Stimulated activated naive CD4-positive, alpha-beta T cell (primary cell): ENCODE data around the gene CYTH4.
"Not testable (repeated sequence)": the region's sequence is repeated elsewhere in the genome, so short reads cannot be mapped to it uniquely, and the experiment has no call there.

Experiments used
- DNase-seq, 6 experiments: peaks; one replicate each; lab custom pipeline; 2025; lab: John Stamatoyannopoulos, UW

CYTH4 gene

GRCh38 chr22:37248251-37248650 lies 34.1 kb upstream of the CYTH4 start:
- DNase-seq: no peak

DNA sequence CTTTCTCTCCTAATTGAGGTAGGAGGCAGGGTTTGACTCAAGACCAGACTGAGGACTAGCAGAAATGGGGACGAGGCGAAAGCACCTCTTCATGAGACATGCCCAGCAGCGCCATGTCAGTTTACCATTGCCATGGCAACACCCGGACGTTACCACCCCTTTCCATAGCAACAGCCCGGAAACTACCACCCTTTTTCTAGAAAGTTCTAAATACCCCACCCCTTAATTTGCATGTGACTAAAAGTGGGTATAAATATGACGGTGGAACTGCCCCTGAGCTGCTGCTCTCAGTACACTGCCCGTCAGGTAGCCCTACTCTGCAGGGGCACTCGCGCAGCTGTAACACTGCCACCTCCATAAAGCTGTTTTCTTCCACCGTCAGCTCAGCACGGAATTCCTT lies 32.3 kb upstream of the CYTH4 start:
- DNase-seq: no peak

- not testable (repeated sequence) for DNase-seq
Observed at GRCh38 chr22:37251836-37252235, 30.5 kb upstream of the CYTH4 start.

GRCh38 chr22:37253126-37253660 lies 29.1 kb upstream of the CYTH4 start:
- no peak for DNase-seq

DNA sequence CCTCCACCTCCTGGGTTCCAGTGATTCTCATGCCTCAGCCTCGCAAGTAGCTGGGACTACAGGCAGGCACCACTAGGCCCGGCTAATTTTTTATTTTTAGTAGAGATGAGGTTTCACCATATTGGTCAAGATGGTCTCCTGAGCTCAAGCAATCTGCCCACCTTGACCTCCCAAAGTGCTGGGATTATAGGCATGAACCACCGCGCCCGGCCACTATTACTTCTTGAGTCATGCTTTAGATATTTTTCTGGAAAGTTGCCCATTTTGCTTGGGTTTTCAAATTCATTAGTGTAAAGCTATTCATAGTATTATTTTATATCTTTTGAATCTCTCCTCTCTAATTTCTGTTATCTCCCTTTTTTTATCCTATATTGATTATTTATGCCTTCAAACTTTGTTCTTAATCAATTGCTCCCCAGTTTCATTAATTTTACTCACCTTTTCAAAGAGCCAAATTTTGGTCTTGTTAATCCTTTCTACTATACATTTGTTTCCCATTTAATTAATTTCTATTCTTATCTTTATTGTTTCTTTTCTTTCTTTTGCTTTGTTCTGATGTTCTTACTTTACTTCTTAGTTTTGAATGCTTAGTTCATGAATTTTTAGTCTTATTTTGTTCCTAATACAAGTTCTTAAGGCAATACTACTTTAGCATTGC lies 28.0 kb upstream of the CYTH4 start:
- DNase-seq: no peak

GRCh38 chr22:37254867-37255233 lies 27.5 kb upstream of the CYTH4 start:
- no peak for DNase-seq

GRCh38 chr22:37255558-37256006 lies 26.7 kb upstream of the CYTH4 start:
- no peak for DNase-seq

- DNase-seq: no peak
Observed at GRCh38 chr22:37256075-37256726, 26.1 kb upstream of the CYTH4 start.

DNA sequence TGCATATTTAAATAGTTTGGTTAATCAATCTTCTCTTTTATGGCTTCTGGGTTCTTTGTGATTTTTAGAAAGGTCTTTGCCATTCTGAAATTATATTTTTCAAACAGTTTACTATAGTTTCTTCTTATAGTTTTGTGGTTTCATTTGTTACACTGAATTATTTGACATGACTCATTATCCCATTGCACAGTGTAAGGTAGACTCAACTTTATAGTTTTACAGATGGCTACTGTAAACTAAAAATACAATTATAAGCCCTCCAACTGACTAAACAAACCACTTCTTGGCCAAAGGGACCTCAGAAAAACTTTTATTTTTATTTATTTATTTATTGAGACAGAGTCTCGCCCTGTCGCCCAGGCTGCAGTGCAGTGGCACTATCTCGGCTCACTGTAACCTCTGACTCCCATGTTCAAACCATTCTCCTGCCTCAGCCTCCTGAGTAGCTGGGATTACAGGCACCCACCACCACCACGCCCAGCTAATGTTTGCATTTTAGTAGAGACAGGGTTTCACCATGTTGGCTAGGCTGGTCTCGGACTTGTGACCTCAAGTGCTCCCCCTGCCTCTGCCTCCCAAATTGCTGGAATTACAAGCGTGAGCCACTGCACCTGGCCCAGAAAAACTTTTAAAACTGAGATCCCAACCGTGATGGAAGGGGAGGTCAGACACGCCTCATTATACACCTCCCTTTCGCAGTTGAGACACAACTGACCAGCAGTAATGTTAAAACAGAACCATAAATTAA lies 24.1 kb upstream of the CYTH4 start:
- no peak for DNase-seq

GRCh38 chr22:37258753-37259401 lies 23.4 kb upstream of the CYTH4 start:
- DNase-seq: no peak

DNA sequence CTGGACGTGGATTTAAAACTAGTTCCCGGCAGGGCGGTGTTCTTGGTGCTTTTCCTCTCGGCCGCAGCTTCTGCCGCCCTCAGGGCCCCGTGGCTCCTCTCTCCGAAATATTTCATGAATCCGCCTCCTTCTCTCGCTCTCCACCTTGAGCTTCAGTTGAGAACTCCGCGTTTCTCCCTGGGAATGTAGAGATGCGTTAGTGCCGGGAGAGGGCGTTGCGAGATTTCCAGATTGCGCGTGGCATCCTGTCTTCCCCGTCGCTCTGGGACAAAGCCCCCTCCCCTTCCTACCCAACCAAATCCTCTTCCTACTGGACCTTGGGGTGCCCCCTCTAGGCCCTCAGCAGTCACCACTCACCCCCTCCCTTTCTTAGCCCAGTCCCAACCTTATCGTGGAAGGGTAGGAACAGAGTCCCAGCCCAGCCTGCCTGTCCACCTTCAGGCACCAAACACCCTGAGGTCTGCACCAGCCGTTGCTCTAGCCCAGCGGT lies 22.7 kb upstream of the CYTH4 start:
- peak in 5 of 6 experiments; percentile 17 to 34 (median 29) for DNase-seq

GRCh38 chr22:37260155-37260795 lies 22.0 kb upstream of the CYTH4 start:
- DNase-seq: no peak

DNA sequence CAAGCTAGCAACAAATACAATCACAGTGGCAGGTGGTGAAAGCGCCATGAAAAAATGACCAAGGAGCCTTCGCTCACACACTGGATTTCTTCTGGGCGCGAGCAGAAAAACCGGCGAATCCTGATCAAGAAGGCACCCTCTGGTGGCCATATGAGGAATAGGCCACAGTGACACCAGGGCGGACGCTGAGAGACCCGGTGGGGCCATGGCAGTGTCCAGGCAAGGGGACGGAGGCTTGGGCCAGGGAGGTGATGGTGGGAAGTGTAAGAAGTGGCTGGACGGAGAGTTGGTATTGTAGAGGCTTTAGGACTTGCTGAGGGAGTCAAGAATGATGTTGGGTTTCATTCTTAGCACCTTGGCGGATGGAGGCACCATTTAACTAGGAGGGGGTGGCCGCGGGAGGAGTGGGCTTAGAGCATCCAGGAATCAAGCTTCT lies 21.4 kb upstream of the CYTH4 start:
- peak; percentile 25 to 77 (median 50) for DNase-seq

DNA sequence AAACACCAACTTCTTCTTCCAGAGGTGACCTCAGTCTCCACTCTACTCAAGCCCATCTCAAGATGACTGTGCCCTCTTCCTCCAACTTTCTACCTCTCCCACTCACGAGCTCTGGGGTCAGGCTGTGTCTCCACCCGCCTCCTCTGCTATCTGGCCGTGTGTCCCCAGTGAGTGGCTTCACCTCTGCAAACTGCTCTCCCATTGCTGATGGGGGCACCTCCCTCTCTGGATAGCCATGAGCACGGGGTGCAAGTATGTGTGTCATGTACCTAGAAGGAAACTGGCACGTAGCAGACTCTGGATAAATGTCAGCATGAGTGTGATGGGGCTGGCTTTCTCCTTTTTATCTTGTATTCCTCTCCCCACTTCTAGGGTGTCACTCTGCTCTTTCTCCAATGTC lies 20.0 kb upstream of the CYTH4 start:
- no peak for DNase-seq

DNA sequence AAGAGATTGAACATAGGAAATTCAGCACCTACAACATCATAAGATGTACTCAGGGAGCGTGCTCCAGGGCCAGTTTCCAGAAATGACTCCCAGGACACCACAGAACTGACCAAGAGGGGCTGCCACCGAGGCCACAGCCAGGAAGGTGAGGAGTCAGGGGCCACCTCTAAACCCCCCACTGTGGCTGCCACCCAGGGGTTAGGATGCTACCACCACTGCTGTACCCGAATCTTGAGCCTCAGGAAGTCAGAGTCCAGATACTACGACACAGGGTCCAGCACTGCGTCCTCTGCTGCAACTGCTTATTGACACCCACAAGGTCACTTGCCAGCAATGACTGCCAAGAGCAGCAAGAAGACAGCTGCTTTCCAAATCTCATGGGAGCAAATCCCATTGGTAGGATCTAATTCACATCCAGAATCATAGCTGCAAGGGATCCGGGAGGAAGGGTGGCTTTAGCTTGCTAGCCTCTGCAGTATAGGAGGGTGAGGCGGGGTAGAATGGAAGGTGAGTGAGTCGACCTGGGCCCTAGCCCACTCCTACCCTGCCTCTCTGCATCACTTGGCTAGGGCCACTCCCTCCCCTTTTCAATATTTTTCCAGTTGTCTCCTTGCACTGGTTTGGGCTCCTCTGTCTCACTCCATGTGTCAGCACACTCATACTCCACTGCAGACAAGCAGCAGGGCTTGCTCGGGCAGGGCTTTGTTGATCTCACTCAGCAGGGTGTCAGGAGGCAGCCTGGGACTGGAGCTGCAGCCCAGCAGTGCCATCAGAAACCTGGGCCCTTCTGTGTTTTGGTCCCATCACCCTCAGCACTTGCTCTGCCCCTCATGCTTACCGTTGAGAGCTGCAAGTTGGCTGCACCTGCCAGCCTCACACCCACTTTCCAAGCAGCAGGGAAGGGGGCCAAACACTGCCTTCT lies 18.1 kb upstream of the CYTH4 start:
- no peak for DNase-seq

DNA sequence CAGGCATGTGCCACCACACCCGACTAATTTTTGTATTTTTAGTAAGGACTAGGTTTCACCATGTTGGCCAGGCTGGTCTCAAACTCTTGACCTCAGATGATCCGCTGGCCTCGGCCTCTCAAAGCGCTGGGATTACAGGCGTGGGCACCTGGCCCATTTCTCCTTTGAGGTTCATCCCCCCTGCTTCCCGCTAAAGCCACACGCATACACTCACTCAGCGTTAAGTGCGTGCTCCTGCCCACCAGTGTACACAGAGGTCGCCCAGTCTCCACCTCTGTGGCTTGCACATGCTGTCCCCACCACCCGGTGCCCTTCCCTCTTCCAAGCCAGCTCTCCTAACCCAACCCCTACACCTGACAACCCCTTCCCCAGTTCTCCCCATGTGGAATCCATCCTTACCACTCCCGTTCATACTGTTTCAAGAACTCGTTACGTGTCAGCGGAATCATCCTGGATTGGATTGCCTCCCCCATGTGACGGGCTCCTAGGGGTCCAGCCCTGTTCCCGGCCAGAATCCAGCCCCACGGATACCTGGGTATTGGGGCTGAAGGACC lies 15.7 kb upstream of the CYTH4 start:
- DNase-seq: no peak

GRCh38 chr22:37267135-37267587 lies 15.1 kb upstream of the CYTH4 start:
- peak; percentile 58 to 77 (median 68) for DNase-seq

GRCh38 chr22:37267661-37268413 lies 14.5 kb upstream of the CYTH4 start:
- no peak for DNase-seq
